ENCODE results near the gene GPATCH4.

DNA sequence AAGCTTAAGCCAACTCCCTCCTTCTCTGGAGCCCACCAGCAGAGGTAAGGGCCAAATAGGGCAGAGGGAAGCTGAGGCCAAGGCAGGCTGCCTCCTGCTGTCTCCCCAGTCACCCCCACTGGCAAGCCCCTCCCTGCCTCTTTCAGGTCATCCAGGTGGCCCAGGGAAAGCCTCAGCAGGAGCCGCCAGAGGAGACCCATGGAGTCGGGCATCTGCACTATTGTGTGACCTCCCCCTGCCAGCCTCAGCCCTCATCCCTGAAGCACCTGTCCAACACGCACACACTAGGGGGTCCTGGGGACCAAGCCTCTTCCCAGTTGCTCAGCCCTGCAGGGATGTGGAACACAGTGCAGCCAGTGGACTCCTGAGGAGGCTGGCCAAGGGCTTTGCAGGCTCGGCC lies 15.0 kb downstream of the GPATCH4 start:
- TF ChIP-seq, protein P1, sequence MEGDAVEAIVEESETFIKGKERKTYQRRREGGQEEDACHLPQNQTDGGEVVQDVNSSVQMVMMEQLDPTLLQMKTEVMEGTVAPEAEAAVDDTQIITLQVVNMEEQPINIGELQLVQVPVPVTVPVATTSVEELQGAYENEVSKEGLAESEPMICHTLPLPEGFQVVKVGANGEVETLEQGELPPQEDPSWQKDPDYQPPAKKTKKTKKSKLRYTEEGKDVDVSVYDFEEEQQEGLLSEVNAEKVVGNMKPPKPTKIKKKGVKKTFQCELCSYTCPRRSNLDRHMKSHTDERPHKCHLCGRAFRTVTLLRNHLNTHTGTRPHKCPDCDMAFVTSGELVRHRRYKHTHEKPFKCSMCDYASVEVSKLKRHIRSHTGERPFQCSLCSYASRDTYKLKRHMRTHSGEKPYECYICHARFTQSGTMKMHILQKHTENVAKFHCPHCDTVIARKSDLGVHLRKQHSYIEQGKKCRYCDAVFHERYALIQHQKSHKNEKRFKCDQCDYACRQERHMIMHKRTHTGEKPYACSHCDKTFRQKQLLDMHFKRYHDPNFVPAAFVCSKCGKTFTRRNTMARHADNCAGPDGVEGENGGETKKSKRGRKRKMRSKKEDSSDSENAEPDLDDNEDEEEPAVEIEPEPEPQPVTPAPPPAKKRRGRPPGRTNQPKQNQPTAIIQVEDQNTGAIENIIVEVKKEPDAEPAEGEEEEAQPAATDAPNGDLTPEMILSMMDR (IDR thresholded peaks at IDR 0.05) = no peak
- TF ChIP-seq POLR2A (IDR thresholded peaks at IDR 0.05) (no peak), EP300 (IDR thresholded peaks at IDR 0.05) (no peak)
